GM19467 (cell line): ENCODE results near the gene FGF21.
A peak's percentile ranks its signal among the peaks of the same experiment; 100 is the strongest.

Experiments
- ATAC-seq: cut with Tn5 transposase; IDR thresholded peaks from one replicate; pipeline ENCODE4 v1.9.1; 2021; ENCODE audit warnings: mild to moderate bottlenecking, moderate library complexity; ENCODE audit not compliant: unreplicated experiment

The FGF21 gene

DNA sequence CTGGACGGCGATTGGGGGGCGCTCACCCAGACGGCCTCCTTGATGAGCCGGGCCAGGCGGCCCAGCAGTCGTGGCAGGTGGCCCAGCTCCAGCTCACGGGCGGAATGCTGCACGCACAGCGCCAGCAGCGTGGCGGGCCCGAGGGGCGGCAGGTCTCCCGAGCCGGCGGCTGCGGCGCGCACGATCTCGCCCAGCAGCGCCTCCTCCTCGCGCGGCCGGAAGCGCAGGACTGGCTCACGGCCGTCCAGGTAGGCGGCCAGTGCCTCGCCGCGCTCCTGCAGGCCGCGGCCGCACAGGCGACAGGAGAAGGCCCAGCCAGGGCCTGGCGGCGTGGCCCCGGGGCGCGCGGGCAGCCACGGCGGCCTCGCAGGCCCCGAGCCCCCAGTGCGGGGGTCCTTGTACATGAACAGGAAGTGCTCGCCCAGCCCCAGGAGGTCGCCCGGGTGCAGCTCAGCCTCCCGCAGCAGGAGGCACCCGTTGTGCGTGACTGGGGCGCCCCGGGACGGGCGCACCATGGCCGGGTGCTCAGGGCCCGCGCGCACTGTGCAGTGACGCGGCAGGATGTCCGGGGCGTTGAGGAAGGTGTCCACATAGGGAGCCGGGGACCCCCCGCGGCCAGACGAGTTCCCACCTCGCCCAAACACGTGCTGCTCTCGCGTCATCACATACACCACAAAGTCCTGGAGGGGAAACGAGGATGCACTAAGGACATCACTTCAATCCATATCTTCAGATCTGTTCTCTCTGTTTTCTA is 26.2 kb upstream of the FGF21 start:
- no peak for ATAC-seq

DNA sequence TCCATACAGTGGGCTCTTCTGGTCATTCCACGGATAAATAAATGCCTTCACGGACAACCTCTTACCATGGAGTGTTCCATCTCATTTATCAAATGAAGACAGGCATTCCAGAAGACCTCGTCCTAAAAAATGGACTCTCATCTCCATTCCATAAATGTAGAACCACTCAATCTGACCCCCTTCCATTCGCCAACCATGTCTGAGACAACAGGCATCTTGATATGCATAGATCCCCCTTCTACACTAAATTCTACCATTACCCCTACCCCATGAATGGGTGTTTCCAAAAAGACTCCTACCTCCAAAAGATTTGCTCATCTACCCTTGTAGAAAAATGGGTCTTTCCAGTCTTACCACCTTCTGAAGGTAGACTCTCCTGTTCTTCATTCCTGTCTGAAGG is 23.9 kb upstream of the FGF21 start:
- no peak for ATAC-seq

DNA sequence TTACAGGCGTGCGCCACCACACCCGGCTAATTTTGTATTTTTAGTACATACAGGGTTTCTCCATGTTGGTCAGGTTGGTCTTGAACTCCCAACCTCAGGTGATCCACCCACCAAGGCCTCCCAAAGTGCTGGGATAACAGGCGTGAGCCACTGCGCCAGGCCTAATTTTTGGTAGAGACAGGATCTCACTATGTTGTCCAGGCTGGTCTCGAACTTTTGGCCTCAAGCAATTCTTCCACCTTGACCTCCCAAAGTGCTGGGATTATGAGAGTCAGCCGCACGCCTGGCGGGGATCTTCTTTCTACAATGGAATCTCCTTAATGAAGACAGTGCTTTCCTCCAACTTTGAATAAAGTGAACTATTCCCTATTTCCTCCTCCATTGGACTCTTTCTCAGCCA is 20.7 kb upstream of the FGF21 start:
- ATAC-seq = no peak

DNA sequence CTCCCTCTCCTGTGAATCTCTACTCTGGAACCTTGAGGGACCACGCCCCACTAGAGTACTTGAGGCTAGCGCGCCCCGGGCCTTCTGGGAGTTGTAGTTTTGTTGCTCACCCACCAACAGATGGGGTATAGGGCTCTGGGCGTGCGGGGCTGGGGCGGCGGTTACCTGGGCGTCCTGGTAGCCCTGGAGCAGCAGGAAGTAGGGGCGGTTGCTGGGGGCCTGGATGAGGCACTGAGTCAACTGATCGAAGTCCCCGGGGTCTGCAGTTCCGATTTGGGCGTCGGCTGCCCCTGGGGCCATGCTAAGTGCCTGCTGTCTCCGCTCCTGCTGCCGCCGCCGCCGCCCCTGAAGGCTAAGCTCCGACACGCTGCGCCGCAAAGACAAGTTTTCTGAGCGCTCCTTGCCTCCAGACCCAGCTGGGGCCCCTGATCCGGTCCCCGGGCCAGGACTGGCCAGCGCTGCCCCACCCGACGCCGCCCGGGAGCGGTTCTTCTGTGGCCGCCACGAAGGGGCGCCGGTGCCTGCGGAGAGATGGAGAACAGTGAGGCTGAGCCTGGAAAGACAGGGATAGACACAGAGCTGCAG is 20.2 kb upstream of the FGF21 start:
- ATAC-seq = no peak

DNA sequence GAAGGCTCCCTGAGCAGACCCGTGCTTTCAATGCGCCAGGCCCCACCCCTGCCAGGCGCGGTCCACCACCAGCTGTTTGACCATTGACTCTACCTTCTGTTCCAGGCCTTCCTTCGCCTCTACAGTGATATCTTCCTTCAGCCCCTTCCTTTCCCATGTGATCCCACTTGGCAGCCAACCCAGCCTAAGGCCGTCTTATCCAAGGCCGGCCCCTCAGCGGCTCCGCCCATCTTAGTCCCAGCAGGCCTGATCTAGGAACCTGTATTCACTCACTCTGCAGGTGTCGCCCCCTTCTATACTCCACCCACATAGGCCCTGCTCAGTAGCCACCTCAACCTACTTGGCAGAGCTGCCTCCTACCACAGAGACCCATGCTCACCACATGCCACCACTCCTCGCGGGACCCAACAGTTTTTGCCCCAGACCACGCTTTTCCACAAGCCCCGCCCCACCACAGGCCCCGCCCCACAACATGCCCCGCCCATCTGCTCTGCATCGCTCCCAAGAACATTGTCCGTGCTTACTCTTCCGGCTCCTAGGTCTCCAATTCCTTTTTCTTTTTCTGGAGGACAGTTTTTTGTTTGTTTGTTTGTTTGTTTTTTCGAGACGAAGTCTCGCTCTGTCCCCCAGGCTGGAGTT is 17.8 kb upstream of the FGF21 start:
- ATAC-seq = no peak

DNA sequence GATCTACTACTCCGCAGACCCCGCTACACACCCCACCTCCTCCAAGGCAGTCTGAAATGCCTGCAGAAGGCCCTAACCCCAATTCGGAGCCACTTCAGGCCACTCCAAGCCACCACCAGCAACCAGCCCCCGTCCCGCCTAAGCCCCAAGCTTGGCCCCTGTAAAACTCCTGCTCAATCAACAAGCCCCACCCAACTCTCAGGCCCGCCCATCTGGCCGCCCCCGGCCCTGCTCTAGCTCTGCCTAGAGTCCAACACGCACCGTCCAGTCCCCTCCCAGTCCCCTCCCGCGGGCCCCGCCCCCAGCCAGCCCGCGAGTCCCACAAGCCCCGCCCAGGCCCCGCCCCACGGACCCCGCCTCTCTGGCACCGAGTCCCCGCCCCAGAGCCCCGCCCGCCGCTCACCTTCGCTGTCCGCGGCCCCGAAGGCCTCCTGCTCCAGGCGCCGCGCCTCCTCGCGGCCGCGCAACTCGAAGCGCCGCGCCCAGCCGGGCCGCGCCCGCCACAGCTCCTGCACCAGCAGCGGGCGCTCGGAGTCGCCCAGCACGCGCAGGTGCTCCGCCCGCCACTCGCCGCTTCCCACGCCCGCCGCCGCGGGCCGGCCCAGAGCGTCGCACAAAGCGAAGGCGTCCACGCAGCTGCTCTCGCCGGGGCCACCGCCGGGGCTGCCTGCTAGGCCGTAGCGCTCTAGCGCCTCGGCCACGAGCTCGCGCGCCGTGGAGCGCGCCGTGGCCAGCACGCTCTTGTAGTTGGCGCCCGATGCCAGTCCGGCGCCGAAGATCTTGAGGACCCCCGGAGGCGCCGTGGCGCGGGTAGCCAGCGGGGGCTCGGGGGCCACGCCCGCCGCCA is 16.5 kb upstream of the FGF21 start:
- ATAC-seq = peak; percentile 82

DNA sequence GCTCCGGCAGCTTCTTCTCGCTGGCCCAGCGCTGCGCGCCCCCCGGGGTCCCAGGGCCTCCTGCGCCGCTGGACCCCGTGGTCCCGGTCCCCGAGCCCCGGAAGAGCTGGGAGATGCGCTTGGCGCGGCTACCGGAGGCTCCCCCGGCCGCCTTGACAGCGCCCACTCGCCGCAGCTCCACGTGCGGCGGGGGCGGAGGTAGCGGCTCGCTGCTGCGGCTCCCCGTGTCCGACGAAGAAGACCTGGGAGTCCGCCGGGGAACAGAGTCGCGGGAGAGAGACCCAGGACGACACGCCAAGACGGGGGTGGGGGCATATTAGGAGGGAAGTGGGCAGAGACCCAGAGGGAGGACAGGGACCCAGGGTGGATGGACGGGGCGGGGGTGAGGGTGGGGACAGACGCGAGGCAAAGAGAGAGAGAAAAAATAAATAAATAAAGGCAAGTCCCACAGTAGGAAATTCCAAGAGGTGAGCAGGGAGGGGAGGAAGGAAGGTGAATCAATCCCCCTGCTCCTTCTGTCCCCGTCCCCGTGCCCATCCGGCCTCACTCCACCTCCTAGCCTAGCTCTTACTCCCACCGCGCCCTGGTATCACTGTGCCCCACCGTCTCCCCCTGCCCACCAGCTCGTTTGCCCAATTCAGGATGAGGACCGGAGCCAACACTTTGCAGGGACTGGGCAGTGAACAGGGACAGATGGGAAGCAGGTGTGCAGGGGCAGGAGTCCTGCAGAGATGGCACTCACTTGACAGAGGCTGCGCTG is 15.7 kb upstream of the FGF21 start:
- no peak for ATAC-seq

DNA sequence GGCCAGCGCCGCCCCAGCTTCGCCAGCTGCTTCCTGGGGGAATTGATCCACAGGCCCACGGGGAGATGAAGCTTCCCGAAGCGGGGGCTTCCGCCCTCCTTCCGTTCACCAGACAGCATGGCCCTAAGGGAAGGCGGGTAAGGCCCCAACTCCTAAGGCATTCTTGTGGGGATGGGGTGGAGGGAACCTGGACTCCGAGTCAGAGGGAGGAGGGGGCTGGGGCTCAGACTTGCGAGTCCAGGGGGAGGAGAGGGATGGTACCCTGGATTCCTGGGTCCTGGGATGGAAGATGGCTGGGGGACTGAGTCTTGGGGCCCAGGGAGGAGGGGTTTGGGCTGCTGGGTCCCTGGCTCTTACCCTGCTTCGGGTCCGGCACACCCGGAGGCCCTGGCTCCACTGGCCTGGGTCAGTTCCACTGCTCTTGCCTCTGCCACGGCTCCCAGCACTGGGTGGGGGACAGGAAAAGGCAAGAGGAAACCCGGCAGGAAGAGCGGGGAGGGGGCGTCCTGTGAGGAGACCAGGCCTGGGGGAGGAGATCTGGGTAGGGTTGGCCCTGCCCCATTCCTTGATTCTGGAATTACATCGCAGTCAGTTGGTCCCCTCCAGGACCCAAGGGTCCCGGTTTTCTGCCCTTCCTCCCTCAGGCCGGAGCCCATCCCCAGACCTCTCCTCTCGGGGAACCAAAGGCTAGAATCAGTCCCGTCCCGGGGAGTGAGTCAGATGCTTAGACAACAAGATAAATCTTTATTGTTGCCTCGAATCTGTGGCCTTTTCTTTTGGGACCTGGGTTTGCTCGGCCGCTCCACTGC is 15.0 kb upstream of the FGF21 start, which contains the start of gene RASIP1:
Gene RASIP1, minus strand, starts transcription at position 447 of the 809 bp plus-strand sequence. Its CDS starts 328 bp downstream, at position 119.
- ATAC-seq = no peak

DNA sequence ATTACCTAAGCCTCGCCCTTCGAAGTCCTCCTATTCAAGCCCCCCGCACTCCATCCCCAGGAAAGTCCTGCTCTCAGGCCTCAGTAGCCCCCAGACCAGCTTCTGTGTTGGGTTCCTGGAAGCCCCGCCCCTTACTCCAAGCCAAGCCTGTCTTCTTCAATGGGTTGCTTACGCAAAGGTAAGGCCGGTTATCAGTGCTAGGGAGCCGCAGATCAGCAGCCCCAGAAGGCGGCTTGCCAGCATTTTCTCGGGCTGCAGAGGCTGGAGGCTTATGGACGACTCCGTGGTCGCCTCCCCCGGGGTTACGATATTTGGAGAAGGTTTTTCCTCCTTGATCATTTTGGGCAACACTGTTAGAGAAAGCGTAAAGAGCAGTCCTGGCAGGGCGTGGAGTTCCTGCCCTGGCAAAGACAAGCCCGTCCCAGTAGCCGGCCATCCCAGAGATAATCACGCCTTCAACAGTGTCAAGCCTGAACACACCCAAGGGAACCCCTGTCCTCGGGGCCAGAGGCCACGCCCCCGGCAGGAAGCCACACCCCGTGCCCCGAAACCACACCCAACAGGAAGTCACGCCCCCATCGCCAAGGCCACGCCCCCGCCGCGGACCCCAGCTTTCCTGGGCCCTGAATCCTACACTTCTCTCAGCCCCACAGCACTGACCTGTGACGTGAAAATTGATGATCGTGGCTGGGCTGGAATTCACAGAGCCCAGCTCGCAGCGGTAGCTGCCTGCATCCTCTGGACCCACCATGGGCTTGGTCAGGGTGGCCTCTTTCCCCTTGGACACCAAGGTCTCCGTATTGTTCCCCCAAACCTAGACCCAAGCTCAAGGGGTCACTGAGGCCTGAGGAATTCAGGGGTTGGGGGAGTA is 14.0 kb upstream of the FGF21 start:
- no peak for ATAC-seq

DNA sequence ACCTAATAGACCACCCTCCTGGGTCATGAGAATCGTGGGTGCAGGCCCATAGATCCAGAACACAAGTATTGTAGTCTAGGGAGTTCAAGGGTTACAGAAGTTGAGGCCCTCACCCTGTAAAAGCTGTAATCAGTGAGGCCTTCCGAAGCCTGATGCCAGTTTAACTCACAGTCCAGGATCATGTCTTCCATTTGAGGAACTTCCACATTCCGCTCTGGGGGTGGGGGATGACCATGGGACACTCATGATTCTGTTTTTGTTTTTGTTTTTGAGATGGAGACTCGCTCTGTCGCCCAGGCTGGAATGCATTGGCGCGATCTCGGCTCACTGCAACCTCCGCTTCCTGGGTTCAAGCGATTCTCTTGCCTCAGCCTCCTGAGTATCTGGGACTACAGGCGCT is 13.2 kb upstream of the FGF21 start:
- no peak for ATAC-seq

DNA sequence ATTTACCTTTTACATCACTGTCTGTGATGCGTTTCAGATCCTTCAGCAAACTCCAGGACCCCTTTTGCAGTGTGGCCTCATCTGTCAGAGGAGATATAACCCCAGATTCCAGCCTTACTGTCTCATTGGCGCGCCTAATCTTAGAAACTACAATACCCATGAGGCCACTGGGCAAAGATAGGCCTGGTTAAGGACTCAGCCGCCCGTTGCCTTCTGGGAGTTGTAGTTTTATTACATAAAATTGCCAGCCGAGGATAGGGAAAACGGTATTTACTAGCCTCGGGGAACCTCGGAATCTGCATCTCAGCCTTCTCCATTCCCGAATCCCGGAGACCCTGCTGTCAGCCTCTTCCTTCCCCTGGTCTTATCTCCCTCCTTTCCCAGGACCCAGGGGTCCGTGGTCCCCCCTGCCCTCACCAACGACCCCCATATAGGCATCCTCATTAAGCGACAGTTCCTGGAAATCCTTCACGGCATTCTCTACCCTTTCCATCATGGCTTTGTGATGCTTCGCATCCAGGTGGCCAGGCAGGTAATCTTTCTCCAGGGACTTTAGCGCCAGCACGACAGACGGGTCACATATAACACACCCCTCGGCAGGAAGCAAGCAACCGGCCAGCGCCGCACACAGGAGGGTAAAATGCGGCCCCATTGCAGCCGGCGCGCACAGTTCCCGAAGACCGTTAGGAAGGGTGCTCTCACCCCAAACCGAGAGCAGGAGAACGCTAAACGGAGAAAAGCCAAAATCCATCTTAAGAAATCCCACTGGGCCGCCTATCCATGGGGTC is 9.9 kb upstream of the FGF21 start:
- ATAC-seq = no peak

DNA sequence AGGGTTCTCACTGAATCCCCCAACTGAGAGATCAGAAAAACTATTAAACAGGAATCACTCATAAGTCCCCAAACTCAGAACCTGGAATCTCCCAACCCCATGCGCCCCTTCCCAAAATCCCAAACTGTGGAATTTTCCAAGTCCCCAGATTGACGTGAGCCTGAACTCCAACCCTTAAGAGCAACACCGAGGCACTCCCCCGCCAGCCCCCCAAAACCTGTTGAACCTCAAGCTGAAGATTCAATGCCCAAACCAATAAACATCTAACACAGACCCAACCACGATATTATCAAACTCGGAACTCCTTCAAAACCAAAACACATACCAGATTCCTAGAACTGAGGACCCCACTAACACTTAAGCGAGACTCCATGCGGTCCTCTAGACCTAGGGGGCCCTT is 9.2 kb upstream of the FGF21 start:
- ATAC-seq = no peak

DNA sequence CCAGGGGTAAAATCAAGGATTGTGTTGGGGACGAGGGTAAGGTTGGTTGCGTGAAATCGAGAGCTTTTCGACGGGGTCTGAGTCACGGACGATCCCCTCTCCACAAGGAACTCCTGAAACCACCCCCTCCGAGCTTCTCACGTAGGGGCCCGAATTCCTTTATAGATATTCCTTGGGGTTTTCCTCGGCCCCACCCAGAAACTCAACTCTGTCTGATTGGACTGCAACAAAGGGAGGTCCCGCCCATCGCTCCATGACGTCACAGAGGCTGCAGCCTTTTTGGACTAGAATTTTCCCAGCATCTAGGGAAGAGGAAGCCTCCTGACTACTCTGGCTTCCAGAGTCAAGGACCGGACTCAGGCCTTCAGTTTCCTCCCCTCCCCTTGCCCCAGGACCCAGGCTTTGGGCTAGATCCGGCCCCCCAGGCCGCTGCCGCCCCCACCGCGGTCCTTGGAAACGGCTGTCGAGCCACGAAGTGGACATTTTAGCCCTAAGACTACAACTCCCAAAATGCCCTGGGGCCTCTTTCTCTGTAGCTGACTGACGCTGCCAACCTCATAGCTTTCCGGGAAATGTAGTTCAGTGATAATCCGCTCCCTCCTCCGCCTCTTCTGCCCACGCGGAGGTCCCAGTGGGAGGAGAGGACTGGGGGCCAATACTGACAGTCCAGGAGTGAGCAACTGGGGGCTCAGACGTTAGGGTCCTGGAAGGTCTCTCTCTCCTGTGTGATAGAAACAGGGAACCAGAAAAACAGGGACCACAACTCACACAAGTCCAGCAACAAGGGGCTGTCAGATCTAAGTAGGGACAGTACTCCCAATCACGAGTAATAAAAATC is 8.4 kb upstream of the FGF21 start, which contains the start of gene IZUMO1:
Gene IZUMO1, minus strand, starts transcription at position 172 of the 838 bp plus-strand sequence. CDS start 1,050 bp downstream, outside the sequence.
- no peak for ATAC-seq

DNA sequence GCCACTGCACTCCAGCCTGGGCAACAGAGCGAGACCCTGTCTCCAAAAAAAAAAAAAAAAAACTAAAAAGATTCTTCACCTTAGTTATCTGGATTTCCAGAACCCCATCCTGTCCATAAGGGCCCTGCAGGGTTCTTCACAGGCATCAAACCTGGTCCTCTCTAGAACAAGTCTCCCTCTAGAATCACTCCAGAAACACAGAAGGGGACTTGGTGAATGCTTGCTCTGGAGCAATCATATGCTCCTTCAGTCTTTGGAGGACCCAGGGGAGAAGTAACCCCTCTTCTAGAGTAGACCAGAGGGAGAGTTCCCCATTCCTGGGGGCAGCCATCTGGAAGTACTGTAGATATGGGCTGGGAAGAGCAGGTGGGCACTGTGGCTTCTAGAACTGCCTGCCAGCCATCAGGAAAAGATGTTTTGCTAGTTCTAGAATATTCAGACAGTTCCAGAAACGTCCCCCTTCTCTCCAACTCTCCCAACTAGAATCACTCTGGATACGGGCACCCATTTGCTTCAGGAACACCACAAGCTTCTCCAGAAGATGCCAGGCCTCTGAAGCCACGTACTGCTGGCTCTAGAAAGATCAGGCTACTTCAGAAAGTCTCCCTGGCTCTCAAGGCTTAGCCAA is 5.6 kb upstream of the FGF21 start:
- no peak for ATAC-seq

DNA sequence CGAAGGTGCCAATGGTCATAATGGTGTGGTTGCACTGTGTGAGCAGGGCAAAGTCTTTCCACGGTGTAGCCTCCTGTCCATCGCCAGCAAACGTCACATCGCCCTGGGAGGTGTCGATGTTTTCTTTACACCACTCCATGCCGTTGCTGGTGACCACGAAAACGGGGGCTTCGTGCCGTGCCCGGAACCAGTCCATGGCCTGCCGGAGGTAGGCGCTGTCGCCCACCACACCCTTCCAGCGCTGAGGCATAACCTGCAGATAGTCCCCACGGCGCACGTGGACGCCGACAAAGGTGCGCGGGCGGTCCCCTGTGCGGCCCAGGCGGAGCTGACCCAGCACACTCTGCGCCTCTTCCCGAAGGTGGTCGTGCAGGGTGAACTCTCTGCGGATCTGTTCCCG is 5.0 kb upstream of the FGF21 start:
- ATAC-seq = no peak

DNA sequence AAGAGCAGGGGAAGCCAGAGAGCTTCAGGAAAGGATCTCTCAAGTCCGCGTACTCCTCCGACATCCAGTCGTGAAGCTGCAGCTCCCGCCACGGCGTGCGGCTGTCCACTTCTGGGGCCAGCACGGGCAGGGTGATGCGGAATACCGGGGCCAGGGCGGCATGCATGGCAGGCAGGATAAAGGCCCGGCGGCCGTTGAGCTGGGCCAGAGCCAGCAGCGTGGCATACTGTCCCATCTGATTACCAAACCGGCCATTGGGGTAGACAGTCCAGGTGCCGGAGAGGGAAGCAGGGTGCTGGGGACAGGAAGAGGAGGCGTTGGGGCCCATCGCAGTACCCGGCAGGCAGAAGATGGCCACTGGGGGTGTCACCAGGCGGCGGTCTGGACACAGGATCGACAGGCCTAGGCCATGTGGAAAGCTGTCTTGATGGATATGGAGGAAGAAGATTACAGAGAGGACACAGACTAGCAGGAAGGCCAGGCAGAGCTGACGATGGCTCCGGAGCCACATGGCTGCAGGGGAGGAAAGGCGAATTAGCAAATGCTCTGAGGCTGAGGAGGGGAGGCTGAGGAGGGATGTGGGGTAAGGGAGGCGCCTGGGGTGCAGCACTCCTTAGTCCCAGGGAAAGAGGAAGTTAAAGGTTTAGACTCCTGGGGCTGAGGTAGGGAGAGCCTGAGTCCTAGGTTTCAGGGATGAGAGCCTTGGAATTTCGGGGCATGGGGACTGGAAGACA is 4.4 kb upstream of the FGF21 start:
- no peak for ATAC-seq
